ENCODE results near the gene CYTH2.
"Not testable (repeated sequence)": the region's sequence is repeated elsewhere in the genome, so short reads cannot be mapped to it uniquely, and the experiment has no call there.

The CYTH2 gene

GRCh38 chr19:48518207-48518606 lies 49.0 kb downstream of the CYTH2 start:
- Mint-ChIP-seq H3K4me1 (peaks cover 28% of the 10 kb centered on the region), H3K27ac (peak overlapping the region; percentile 77), H3K9me3 (no peaks in the 10 kb centered on the region), H3K4me3 (no peak overlapping the region), H3K36me3 (ENCODE audit: low read depth) (no peaks in the 10 kb centered on the region), H3K27me3 (ENCODE audit: low read depth, poor library complexity) (peaks cover 4% of the 10 kb centered on the region)
- no peak for TF ChIP-seq CTCF (IDR thresholded peaks at IDR 0.05)
- DNase-seq = no peak

GRCh38 chr19:48519426-48519825 lies 50.3 kb downstream of the CYTH2 start:
- not testable (repeated sequence) for H3K36me3 Mint-ChIP-seq (ENCODE audit: low read depth); DNase-seq; H3K27me3 Mint-ChIP-seq (ENCODE audit: low read depth, poor library complexity); H3K27ac Mint-ChIP-seq; H3K9me3 Mint-ChIP-seq; H3K4me3 Mint-ChIP-seq
- H3K4me1 Mint-ChIP-seq = peaks cover 23% of the 10 kb centered on the region

GRCh38 chr19:48520134-48520533 lies 51.0 kb downstream of the CYTH2 start:
- H3K4me3 Mint-ChIP-seq = no peak overlapping the region
- no peak overlapping the region for H3K27ac Mint-ChIP-seq
- no peak for DNase-seq
- TF ChIP-seq CTCF (IDR thresholded peaks at IDR 0.05) = no peak
- no peaks in the 10 kb centered on the region for H3K36me3 Mint-ChIP-seq (ENCODE audit: low read depth)
- peaks cover 4% of the 10 kb centered on the region for H3K27me3 Mint-ChIP-seq (ENCODE audit: low read depth, poor library complexity)
- H3K9me3 Mint-ChIP-seq = peaks cover 13% of the 10 kb centered on the region
- peaks cover 23% of the 10 kb centered on the region for H3K4me1 Mint-ChIP-seq

GRCh38 chr19:48524221-48524620 lies 55.1 kb downstream of the CYTH2 start:
- H3K27ac Mint-ChIP-seq = no peak overlapping the region
- H3K4me3 Mint-ChIP-seq = no peak overlapping the region
- TF ChIP-seq CTCF (IDR thresholded peaks at IDR 0.05) = no peak
- no peak for DNase-seq
- H3K36me3 Mint-ChIP-seq (ENCODE audit: low read depth) = no peaks in the 10 kb centered on the region
- no peaks in the 10 kb centered on the region for H3K4me1 Mint-ChIP-seq
- H3K9me3 Mint-ChIP-seq = peaks cover 47% of the 10 kb centered on the region
- no peaks in the 10 kb centered on the region for H3K27me3 Mint-ChIP-seq (ENCODE audit: low read depth, poor library complexity)

- H3K4me3 Mint-ChIP-seq = no peak overlapping the region
- H3K27ac Mint-ChIP-seq = no peak overlapping the region
- TF ChIP-seq CTCF (IDR thresholded peaks at IDR 0.05) = no peak
- no peaks in the 10 kb centered on the region for H3K27me3 Mint-ChIP-seq (ENCODE audit: low read depth, poor library complexity)
- no peaks in the 10 kb centered on the region for H3K4me1 Mint-ChIP-seq
- DNase-seq = no peak
- H3K36me3 Mint-ChIP-seq (ENCODE audit: low read depth) = no peaks in the 10 kb centered on the region
- H3K9me3 Mint-ChIP-seq = peaks cover 52% of the 10 kb centered on the region
These were observed 55.6 kb downstream of the CYTH2 start for GRCh38 chr19:48524732-48525131.

- Mint-ChIP-seq H3K9me3 (peaks cover 50% of the 10 kb centered on the region), H3K4me1 (peaks cover 5% of the 10 kb centered on the region), H3K27me3 (ENCODE audit: low read depth, poor library complexity) (peaks cover 6% of the 10 kb centered on the region), H3K27ac (no peak overlapping the region), H3K36me3 (ENCODE audit: low read depth) (no peaks in the 10 kb centered on the region), H3K4me3 (no peak overlapping the region)
- DNase-seq = no peak
- TF ChIP-seq CTCF (IDR thresholded peaks at IDR 0.05) = no peak
These were observed 60.0 kb downstream of the CYTH2 start for GRCh38 chr19:48529156-48529555.
